Peyer's patch (tissue), 4 donors: ENCODE results near the gene SIPA1L3.

ENCODE experiments used
- POLR2A ChIP-seq, 2 donors: fragments of 450-650 bp; IDR thresholded peaks; one replicate each; pipeline ENCODE4 v1.5.1; 2017; ENCODE audit warnings: antibody characterized with exemption in 2 of 2, mild to moderate bottlenecking in 2 of 2, moderate library complexity in 2 of 2
- TF ChIP-seq, protein P1 (sequence below), 6 experiments: fragments of 450-650 bp in 4 of 6; fragments of 200-600 bp in 2 of 6; sonication (generic) in 1 of 6; IDR thresholded peaks; one replicate each; pipeline ENCODE4 v1.5.1; 2017 to 2019; ENCODE audit warnings: antibody characterized with exemption in 6 of 6, mild to moderate bottlenecking in 3 of 6, moderate library complexity in 1 of 6

DNA sequence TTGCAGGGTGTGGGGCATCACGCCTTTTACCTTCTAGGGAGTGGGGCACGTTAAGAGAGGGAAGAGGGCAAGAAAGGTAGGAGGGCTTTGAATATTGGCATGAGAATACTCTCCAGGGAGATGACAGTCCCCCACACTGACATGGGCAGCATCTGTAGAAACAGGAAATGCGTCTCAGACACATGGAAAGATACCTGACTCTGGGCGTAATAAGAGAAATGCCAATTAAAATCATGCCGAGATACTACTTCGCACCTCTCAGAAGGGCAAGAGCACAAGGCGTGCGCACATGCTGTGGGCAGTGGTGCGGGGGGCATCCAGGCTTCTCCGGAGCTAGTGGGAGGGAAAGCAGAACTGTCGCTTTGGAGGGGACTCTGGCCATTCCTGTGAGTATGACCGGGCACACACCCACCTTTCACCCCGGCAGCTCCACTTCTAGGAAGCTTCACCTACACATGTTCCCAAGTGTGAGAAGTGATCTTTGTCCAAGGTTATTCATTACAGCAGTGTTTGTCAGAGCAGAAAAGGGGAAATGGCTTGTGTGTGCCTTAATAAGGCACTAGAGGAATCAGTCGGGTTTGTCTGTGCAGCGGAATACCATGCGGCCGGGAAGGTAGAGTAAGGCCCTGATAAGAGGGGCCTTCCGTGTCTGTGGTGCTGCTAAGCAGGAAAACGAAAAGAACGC, 99.5 kb downstream of the SIPA1L3 start:
- TF ChIP-seq, protein P1, sequence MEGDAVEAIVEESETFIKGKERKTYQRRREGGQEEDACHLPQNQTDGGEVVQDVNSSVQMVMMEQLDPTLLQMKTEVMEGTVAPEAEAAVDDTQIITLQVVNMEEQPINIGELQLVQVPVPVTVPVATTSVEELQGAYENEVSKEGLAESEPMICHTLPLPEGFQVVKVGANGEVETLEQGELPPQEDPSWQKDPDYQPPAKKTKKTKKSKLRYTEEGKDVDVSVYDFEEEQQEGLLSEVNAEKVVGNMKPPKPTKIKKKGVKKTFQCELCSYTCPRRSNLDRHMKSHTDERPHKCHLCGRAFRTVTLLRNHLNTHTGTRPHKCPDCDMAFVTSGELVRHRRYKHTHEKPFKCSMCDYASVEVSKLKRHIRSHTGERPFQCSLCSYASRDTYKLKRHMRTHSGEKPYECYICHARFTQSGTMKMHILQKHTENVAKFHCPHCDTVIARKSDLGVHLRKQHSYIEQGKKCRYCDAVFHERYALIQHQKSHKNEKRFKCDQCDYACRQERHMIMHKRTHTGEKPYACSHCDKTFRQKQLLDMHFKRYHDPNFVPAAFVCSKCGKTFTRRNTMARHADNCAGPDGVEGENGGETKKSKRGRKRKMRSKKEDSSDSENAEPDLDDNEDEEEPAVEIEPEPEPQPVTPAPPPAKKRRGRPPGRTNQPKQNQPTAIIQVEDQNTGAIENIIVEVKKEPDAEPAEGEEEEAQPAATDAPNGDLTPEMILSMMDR (IDR thresholded peaks at IDR 0.05): no peak
- no peak for TF ChIP-seq POLR2A (IDR thresholded peaks at IDR 0.05)
